K562 (cell line): ENCODE data around the gene DCAF12. TPM values are rescaled to one million over a fixed set of nuclear protein-coding genes. Genes with fewer than 3 reads are reported as not detected.

Experiments used
- ARID1B ChIP-seq: fragments of 450-650 bp; IDR thresholded peaks from 2 replicates; pipeline ENCODE4 v1.6.1; 2016; ENCODE audit warnings: antibody characterized with exemption, mild to moderate bottlenecking, inconsistent platforms
- GMEB1 ChIP-seq: fragments of 250-450 bp; sonication (Bioruptor Pico); IDR thresholded peaks from 2 replicates; pipeline ENCODE4 v1.4.0; 2020; ENCODE audit warnings: mild to moderate bottlenecking
- MAZ ChIP-seq, 2 experiments: fragments of 450-650 bp in 1 of 2; sonication (generic) in 1 of 2; formaldehyde crosslinking; IDR thresholded peaks in 1 of 2; conservative IDR thresholded peaks in 1 of 2; 2 replicates each; pipeline versions ENCODE4 v1.4.0 to v1.5.0; 2020; ENCODE audit warnings: mild to moderate bottlenecking in 1 of 2, missing genetic modification reagents in 1 of 2
- MEF2A ChIP-seq: IDR thresholded peaks from 2 replicates; pipeline ENCODE4 v1.6.1; 2011; ENCODE audit warnings: low read depth, mild to moderate bottlenecking, low read length, moderate library complexity; ENCODE audit not compliant: control insufficient read depth
- MNT ChIP-seq, 2 experiments: fragments of 450-650 bp; conservative IDR thresholded peaks; 2 replicates each; pipeline ENCODE4 v1.6.1; 2017; ENCODE audit warnings: mild to moderate bottlenecking in 2 of 2, moderate library complexity in 2 of 2
- NCOR1 ChIP-seq: fragments of 450-650 bp; IDR thresholded peaks from 2 replicates; pipeline ENCODE4 v1.6.1; 2016; ENCODE audit warnings: mild to moderate bottlenecking, moderate library complexity
- RBBP5 ChIP-seq: fragments of 200-600 bp; sonication (generic); IDR thresholded peaks from 2 replicates; pipeline ENCODE4 v1.6.1; 2012; ENCODE audit warnings: borderline replicate concordance, mild to moderate bottlenecking, low read length, control low read depth, inconsistent platforms; ENCODE audit not compliant: insufficient read depth, poor library complexity, severe bottlenecking
- SIN3A ChIP-seq, 2 experiments: fragments of 150-350 bp in 1 of 2; IDR thresholded peaks; 2 replicates each; pipeline ENCODE4 v1.6.1; 2011 to 2016; ENCODE audit warnings: borderline replicate concordance in 2 of 2, low read depth in 2 of 2, low read length in 2 of 2, mild to moderate bottlenecking in 2 of 2, moderate library complexity in 2 of 2; ENCODE audit not compliant: control insufficient read depth in 1 of 2
- THAP7 ChIP-seq: fragments of 250-450 bp; sonication (Bioruptor Pico); IDR thresholded peaks from 2 replicates; pipeline ENCODE4 v1.5.0; 2021
- THRAP3 ChIP-seq: fragments of 450-650 bp; IDR thresholded peaks from 2 replicates; pipeline ENCODE4 v1.6.1; 2016; ENCODE audit warnings: mild to moderate bottlenecking, inconsistent platforms, borderline replicate concordance
- ZNF165 ChIP-seq: fragments of 250-450 bp; sonication (Bioruptor Pico); IDR thresholded peaks from 2 replicates; pipeline ENCODE4 v1.4.0; 2020; ENCODE audit warnings: borderline replicate concordance
- ZNF212 ChIP-seq: fragments of 450-650 bp; formaldehyde crosslinking; IDR thresholded peaks from 2 replicates; pipeline ENCODE4 v1.4.0; 2020; ENCODE audit warnings: mild to moderate bottlenecking
- ZNF407 ChIP-seq: fragments of 450-650 bp; IDR thresholded peaks from 2 replicates; pipeline ENCODE4 v1.6.1; 2016; ENCODE audit warnings: low read depth
- polyA plus RNA-seq, 8 experiments: library from polyadenylated mRNA; depleted of rRNA in 4 of 8; stranded (reverse) in 5 of 8; unstranded in 3 of 8; fragments of >200 nt; fragmentation: Nextera tagmentation in 2 of 8; fragmentation: Illumina TruSeq in 1 of 8; extraction: Ambion mirVana in 2 of 8; extraction: Trizol in 1 of 8; gene quantifications; 2 replicates each; pipeline versions ENCODE4 v1.2.1 to v1.2.3, GENCODE V29; 2011 to 2014; ENCODE audit warnings: inconsistent platforms in 1 of 8, missing spikeins in 1 of 8
- total RNA-seq, 7 experiments: library from RNA; depleted of rRNA in 6 of 7; stranded (reverse); fragments of >200 nt in 6 of 7; fragmentation: Illumina TruSeq in 2 of 7; extraction: Trizol in 2 of 7; gene quantifications; 2 replicates each; pipeline versions ENCODE4 v1.2.1 to v1.2.3, GENCODE V29; 2011 to 2021; ENCODE audit warnings: low replicate concordance in 1 of 7

The DCAF12 gene
- total and polyA plus RNA-seq, 9 of the 15 experiments (the other 6 are each of a cell fraction or from before 2014, with no cell fraction given) = 10.9 to 59.6 (median 30.8) TPM

- TF ChIP-seq MNT (conservative IDR thresholded peaks at IDR 0.05) (peak; percentile 79 to 90), NCOR1 (peak; percentile 20), ARID1B (peak; percentile 50; the same call in 1 of the 2 replicates), THAP7 (CRISPR knock-in tag) (0 out of 2 replicates have a peak, but pooled peaks have one; percentile 39), THRAP3 (no peak), ZNF407 (peak; percentile 95), MAZ (CRISPR knock-in tag; conservative IDR thresholded peaks at IDR 0.05 in 1 of 2, IDR thresholded peaks at IDR 0.05 in 1 of 2) (peak; percentile 54 to 81; a peak in 3 of 4 replicates), GMEB1 (CRISPR knock-in tag) (0 out of 2 replicates have a peak, but pooled peaks have one; percentile 12), SIN3A (IDR thresholded peaks at IDR 0.05; ENCODE audit: borderline replicate concordance in 2 of 2, control insufficient read depth in 1 of 2, low read depth in 2 of 2, low read length in 2 of 2) (0 out of 4 replicates have a peak, but pooled peaks of 1 of the 2 experiments have one; percentile 19), RBBP5 (no peak), MEF2A (no peak), ZNF165 (CRISPR knock-in tag) (no peak), ZNF212 (no peak)
Measured at GRCh38 chr9:34126207-34127034, at the start of gene DCAF12 (continued).
